ENCODE data around the gene CASP2.

DNA sequence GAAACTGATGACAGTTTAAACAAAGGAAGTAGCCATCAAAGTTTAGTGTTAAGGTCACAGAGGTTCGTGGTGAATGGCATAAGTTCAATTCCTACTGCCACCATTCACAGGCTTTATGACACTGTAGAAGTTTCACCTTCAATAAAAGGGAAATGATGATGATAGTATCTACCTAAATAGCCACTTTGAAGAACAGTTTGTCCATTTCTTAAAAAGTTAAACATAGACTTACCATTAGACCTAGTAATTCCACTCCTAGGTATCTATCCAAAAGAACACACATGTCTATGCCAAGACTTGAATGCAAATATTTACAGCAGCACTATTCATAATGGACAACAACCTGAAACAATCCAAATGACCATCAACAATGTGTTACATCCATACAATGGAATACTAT lies 43.8 kb upstream of the CASP2 start:
- TF ChIP-seq, protein P1, sequence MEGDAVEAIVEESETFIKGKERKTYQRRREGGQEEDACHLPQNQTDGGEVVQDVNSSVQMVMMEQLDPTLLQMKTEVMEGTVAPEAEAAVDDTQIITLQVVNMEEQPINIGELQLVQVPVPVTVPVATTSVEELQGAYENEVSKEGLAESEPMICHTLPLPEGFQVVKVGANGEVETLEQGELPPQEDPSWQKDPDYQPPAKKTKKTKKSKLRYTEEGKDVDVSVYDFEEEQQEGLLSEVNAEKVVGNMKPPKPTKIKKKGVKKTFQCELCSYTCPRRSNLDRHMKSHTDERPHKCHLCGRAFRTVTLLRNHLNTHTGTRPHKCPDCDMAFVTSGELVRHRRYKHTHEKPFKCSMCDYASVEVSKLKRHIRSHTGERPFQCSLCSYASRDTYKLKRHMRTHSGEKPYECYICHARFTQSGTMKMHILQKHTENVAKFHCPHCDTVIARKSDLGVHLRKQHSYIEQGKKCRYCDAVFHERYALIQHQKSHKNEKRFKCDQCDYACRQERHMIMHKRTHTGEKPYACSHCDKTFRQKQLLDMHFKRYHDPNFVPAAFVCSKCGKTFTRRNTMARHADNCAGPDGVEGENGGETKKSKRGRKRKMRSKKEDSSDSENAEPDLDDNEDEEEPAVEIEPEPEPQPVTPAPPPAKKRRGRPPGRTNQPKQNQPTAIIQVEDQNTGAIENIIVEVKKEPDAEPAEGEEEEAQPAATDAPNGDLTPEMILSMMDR (conservative IDR thresholded peaks at IDR 0.05; ENCODE audit: low read length), result no peak
- TF ChIP-seq EZH2phosphoT487 (IDR thresholded peaks at IDR 0.05; ENCODE audit: borderline replicate concordance), result no peak
